T-helper 1 cell treated with Interleukin-12 subunit alpha and Interleukin-12 subunit beta and Interleukin-4 antibody, amounts not matched to agents 30 μg/mL and 1 μg/mL, for 36 hours (primary cell): ENCODE measurements around the gene GPBP1.
"Not testable (repeated sequence)": the region's sequence is repeated elsewhere in the genome, so short reads cannot be mapped to it uniquely, and the experiment has no call there.

Experiments used
- H3K27ac Mint-ChIP-seq: one replicate; pipeline ENCODE4 v1.8.0; 2021; ENCODE audit warnings: mild to moderate bottlenecking, mixed read lengths
- H3K27me3 Mint-ChIP-seq: one replicate; pipeline ENCODE4 v1.8.0; 2021; ENCODE audit warnings: low read depth, mixed read lengths
- H3K36me3 Mint-ChIP-seq: one replicate; pipeline ENCODE4 v1.8.0; 2021; ENCODE audit warnings: low read depth, mixed read lengths
- H3K4me1 Mint-ChIP-seq: one replicate; pipeline ENCODE4 v1.8.0; 2021; ENCODE audit warnings: low read depth, mixed read lengths
- H3K4me3 Mint-ChIP-seq: one replicate; pipeline ENCODE4 v1.8.0; 2021; ENCODE audit warnings: mild to moderate bottlenecking, moderate library complexity, mixed read lengths
- H3K9me3 Mint-ChIP-seq: one replicate; pipeline ENCODE4 v1.8.0; 2021; ENCODE audit warnings: mixed read lengths

GPBP1 gene

GRCh38 chr5:57249265-57249874 is 75.5 kb downstream of the GPBP1 start:
- H3K4me3 Mint-ChIP-seq = no peak overlapping the region
- H3K4me1 Mint-ChIP-seq = peaks cover 9% of the 10 kb centered on the region
- no peaks in the 10 kb centered on the region for H3K9me3 Mint-ChIP-seq
- no peaks in the 10 kb centered on the region for H3K27me3 Mint-ChIP-seq
- peaks cover 44% of the 10 kb centered on the region for H3K36me3 Mint-ChIP-seq
- no peak overlapping the region for H3K27ac Mint-ChIP-seq

DNA sequence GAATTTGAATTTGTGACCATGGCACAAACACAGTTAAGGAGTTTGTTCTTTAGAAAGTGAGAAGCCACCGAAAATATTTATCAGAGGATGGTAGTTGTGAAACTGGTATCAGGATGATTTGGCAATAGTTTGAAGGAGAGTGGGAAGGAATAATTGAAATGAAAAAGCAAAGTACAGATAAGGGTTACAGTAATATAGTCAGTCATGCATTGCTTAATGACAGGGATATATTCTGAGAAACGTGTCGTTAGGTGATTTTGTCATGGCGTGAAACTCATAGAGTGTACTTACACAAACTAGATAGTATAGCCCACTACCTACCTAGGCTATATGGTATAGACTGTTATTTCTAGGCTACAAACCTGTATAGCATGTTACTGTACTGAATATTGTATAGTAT is 84.2 kb downstream of the GPBP1 start:
- Mint-ChIP-seq H3K27ac (peak overlapping the region; percentile 0), H3K36me3 (peaks cover 52% of the 10 kb centered on the region), H3K4me3 (no peak overlapping the region), H3K27me3 (no peaks in the 10 kb centered on the region), H3K4me1 (peaks cover 11% of the 10 kb centered on the region), H3K9me3 (no peaks in the 10 kb centered on the region)

- no peak overlapping the region for H3K4me3 Mint-ChIP-seq
- peaks cover 13% of the 10 kb centered on the region for H3K4me1 Mint-ChIP-seq
- H3K27ac Mint-ChIP-seq = no peak overlapping the region
- no peaks in the 10 kb centered on the region for H3K27me3 Mint-ChIP-seq
- no peaks in the 10 kb centered on the region for H3K9me3 Mint-ChIP-seq
- peaks cover 56% of the 10 kb centered on the region for H3K36me3 Mint-ChIP-seq
These were observed 85.1 kb downstream of the GPBP1 start for GRCh38 chr5:57258943-57259342.

- Mint-ChIP-seq H3K4me1 (peaks cover 13% of the 10 kb centered on the region), H3K27me3 (no peaks in the 10 kb centered on the region), H3K9me3 (no peaks in the 10 kb centered on the region), H3K4me3 (no peak overlapping the region), H3K27ac (no peak overlapping the region), H3K36me3 (peaks cover 55% of the 10 kb centered on the region)
These were observed 85.8 kb downstream of the GPBP1 start for GRCh38 chr5:57259704-57260103.

GRCh38 chr5:57262541-57262940 is 88.7 kb downstream of the GPBP1 start:
- H3K36me3 Mint-ChIP-seq = peaks cover 43% of the 10 kb centered on the region
- no peaks in the 10 kb centered on the region for H3K27me3 Mint-ChIP-seq
- H3K27ac Mint-ChIP-seq = no peak overlapping the region
- peaks cover 9% of the 10 kb centered on the region for H3K4me1 Mint-ChIP-seq
- H3K4me3 Mint-ChIP-seq = no peak overlapping the region
- H3K9me3 Mint-ChIP-seq = no peaks in the 10 kb centered on the region

GRCh38 chr5:57267805-57268204 is 93.9 kb downstream of the GPBP1 start:
- Mint-ChIP-seq H3K9me3 (no peaks in the 10 kb centered on the region), H3K27me3 (peaks cover 9% of the 10 kb centered on the region), H3K4me3 (no peak overlapping the region), H3K36me3 (peaks cover 8% of the 10 kb centered on the region), H3K27ac (no peak overlapping the region), H3K4me1 (peaks cover 2% of the 10 kb centered on the region)

- H3K4me3 Mint-ChIP-seq = no peak overlapping the region
- H3K36me3 Mint-ChIP-seq = no peaks in the 10 kb centered on the region
- H3K27ac Mint-ChIP-seq = no peak overlapping the region
- H3K27me3 Mint-ChIP-seq = peaks cover 6% of the 10 kb centered on the region
- no peaks in the 10 kb centered on the region for H3K4me1 Mint-ChIP-seq
- H3K9me3 Mint-ChIP-seq = no peaks in the 10 kb centered on the region
These were observed 102.5 kb downstream of the GPBP1 start for GRCh38 chr5:57276353-57276752.

GRCh38 chr5:57277085-57277484 is 103.2 kb downstream of the GPBP1 start:
- H3K27ac Mint-ChIP-seq = no peak overlapping the region

GRCh38 chr5:57280853-57281252 is 107.0 kb downstream of the GPBP1 start:
- no peak overlapping the region for H3K27ac Mint-ChIP-seq
- peaks cover 4% of the 10 kb centered on the region for H3K9me3 Mint-ChIP-seq
- H3K4me3 Mint-ChIP-seq = no peak overlapping the region
- H3K27me3 Mint-ChIP-seq = peaks cover 6% of the 10 kb centered on the region
- no peaks in the 10 kb centered on the region for H3K4me1 Mint-ChIP-seq
- H3K36me3 Mint-ChIP-seq = peaks cover 3% of the 10 kb centered on the region

More at GRCh38 chr5:57277085-57277484, 103.2 kb downstream of the GPBP1 start:
- H3K27me3 Mint-ChIP-seq = peaks cover 6% of the 10 kb centered on the region
- H3K36me3 Mint-ChIP-seq = no peaks in the 10 kb centered on the region
- no peaks in the 10 kb centered on the region for H3K9me3 Mint-ChIP-seq
- H3K4me1 Mint-ChIP-seq = no peaks in the 10 kb centered on the region
- no peak overlapping the region for H3K4me3 Mint-ChIP-seq

DNA sequence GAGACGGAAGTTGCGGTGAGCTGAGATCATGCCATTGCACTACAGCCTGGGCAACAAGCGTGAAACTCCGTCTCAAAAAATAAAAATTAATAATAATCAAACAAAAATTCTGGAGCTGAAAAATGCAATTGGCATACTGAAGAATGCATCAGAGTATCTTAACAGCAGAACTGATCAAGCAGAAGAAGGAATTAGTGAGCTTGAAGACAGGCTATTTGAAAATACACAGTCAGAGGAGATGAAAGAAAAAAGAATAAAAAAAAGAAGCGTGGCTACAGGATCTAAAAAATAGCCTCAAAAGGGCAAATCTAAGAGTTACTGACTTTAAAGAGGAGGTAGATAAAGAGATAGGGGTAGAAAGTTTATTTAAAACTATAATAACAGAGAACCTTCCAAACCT is 111.2 kb downstream of the GPBP1 start:
- H3K4me1 Mint-ChIP-seq, H3K9me3 Mint-ChIP-seq, H3K4me3 Mint-ChIP-seq, H3K36me3 Mint-ChIP-seq, H3K27ac Mint-ChIP-seq: not testable (repeated sequence)
- H3K27me3 Mint-ChIP-seq = peaks cover 37% of the 10 kb centered on the region

- Mint-ChIP-seq H3K9me3 (no peaks in the 10 kb centered on the region), H3K36me3 (no peaks in the 10 kb centered on the region), H3K27me3 (peaks cover 29% of the 10 kb centered on the region), H3K4me1 (no peaks in the 10 kb centered on the region), H3K27ac (no peak overlapping the region), H3K4me3 (no peak overlapping the region)
These were observed 118.0 kb downstream of the GPBP1 start for GRCh38 chr5:57291894-57292293.

GRCh38 chr5:57292336-57292735 is 118.5 kb downstream of the GPBP1 start:
- Mint-ChIP-seq H3K27ac (no peak overlapping the region), H3K9me3 (no peaks in the 10 kb centered on the region), H3K4me3 (no peak overlapping the region), H3K4me1 (no peaks in the 10 kb centered on the region), H3K36me3 (no peaks in the 10 kb centered on the region), H3K27me3 (peaks cover 30% of the 10 kb centered on the region)

DNA sequence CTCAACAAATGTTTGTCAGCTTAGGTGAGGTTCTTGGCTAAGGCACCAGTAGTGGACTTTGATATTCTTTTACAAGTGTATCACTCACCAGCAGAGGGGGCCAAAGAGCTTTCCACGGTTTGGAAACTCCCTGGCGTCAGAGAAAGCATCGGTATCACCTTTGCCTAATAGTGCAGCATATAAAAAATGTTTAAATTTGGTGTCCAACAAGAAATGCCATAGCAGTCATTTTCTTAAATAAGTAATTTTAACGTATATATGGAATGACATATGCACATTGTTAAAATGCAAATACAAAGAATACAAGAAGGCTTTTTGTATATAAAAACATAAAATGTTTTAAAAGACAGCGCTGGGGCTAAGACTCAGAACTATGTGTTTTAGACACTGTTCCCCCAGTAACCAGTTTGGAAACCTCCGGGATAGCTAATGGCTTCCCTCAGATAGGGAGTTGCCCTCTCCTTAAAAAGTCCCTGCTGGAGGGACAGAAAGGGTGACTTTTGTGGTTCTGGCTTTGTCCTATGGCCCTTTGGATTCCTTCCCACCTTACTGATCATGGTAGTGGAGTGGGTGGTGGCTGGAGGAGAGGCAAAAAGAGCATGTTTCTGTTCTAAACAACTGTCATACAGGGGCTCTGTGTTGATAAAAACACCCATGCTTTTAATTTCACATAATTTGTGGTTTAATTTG is 124.6 kb downstream of the GPBP1 start:
- Mint-ChIP-seq H3K9me3 (no peaks in the 10 kb centered on the region), H3K4me1 (peaks cover 23% of the 10 kb centered on the region), H3K27ac (peak overlapping the region; percentile 46), H3K27me3 (peaks cover 4% of the 10 kb centered on the region), H3K36me3 (no peaks in the 10 kb centered on the region), H3K4me3 (peak overlapping the region; percentile 70)

- no peaks in the 10 kb centered on the region for H3K36me3 Mint-ChIP-seq
- H3K27ac Mint-ChIP-seq = peak overlapping the region; percentile 11
- H3K27me3 Mint-ChIP-seq = peaks cover 4% of the 10 kb centered on the region
- H3K4me3 Mint-ChIP-seq = peak overlapping the region; percentile 70
- no peaks in the 10 kb centered on the region for H3K9me3 Mint-ChIP-seq
- H3K4me1 Mint-ChIP-seq = peaks cover 23% of the 10 kb centered on the region
These were observed 125.2 kb downstream of the GPBP1 start for GRCh38 chr5:57298985-57299491.

- no peaks in the 10 kb centered on the region for H3K36me3 Mint-ChIP-seq
- H3K27ac Mint-ChIP-seq = no peak overlapping the region
- peaks cover 4% of the 10 kb centered on the region for H3K27me3 Mint-ChIP-seq
- no peaks in the 10 kb centered on the region for H3K9me3 Mint-ChIP-seq
- peaks cover 23% of the 10 kb centered on the region for H3K4me1 Mint-ChIP-seq
- H3K4me3 Mint-ChIP-seq = no peak overlapping the region
These were observed 126.1 kb downstream of the GPBP1 start for GRCh38 chr5:57299986-57300385.
